B cell (primary cell): ENCODE measurements around the gene PI4K2B. TPM values are rescaled to one million over a fixed set of nuclear protein-coding genes. Genes with fewer than 3 reads are reported as not detected.

Experiments
- ATAC-seq: fragments of 200-7000 bp; cut with Tn5 transposase; one replicate; pipeline ENCODE4 v1.10.0; 2021; ENCODE audit warnings: low read depth, mild to moderate bottlenecking, moderate number of reproducible peaks, moderate library complexity
- CTCF ChIA-PET: fragments of 350-600 bp; sonication (Branson Sonifier 250); formaldehyde crosslinking; loops from one replicate; lab custom pipeline; 2021; ENCODE audit warnings: antibody characterized with exemption, inconsistent platforms; lab: Charles Lee
- POLR2A ChIA-PET: fragments of 350-600 bp; sonication (Branson Sonifier 250); formaldehyde crosslinking; loops from one replicate; lab custom pipeline; 2021; ENCODE audit warnings: antibody characterized with exemption; lab: Charles Lee
- DNase-seq: peaks from one replicate; pipeline ENCODE4 v3.0.0; 2013
- H2AFZ ChIP-seq: 2 replicates; pipeline ENCODE4 v1.6.1; 2012; ENCODE audit warnings: mild to moderate bottlenecking, low read depth, low read length; ENCODE audit not compliant: insufficient read depth, poor library complexity, severe bottlenecking
- H3K27ac ChIP-seq, 2 donors: 1 replicate in 1 of 2; 2 replicates in 1 of 2; pipeline ENCODE4 v1.5.1; 2012 to 2013; ENCODE audit warnings: low read length in 2 of 2, mild to moderate bottlenecking in 2 of 2, moderate library complexity in 1 of 2
- H3K27me3 ChIP-seq, 4 experiments: fragments of 200-600 bp in 1 of 4; sonication (generic) in 1 of 4; replicated peaks in 1 of 4; 1 replicate in 2 of 4; 2 replicates in 2 of 4; pipeline versions ENCODE4 v1.6.1 to v1.7.0; 2013 to 2016; ENCODE audit warnings: low read length in 3 of 4, mild to moderate bottlenecking in 2 of 4, mixed read lengths in 1 of 4, moderate library complexity in 1 of 4; ENCODE audit not compliant: insufficient read depth in 4 of 4, control insufficient read depth in 3 of 4; ENCODE audit errors: control extremely low read depth in 1 of 4
- H3K36me3 ChIP-seq, 2 experiments: replicated peaks in 1 of 2; 1 replicate in 1 of 2; 2 replicates in 1 of 2; pipeline versions ENCODE4 v1.6.1 to v1.7.1; 2013; ENCODE audit warnings: low read length in 1 of 2; ENCODE audit not compliant: insufficient read depth in 2 of 2, control insufficient read depth in 1 of 2; ENCODE audit errors: control extremely low read depth in 1 of 2, extremely low read depth in 1 of 2
- H3K4me1 ChIP-seq, 2 donors: fragments of 200-600 bp in 1 of 2; sonication (generic) in 1 of 2; 1 replicate in 1 of 2; 2 replicates in 1 of 2; pipeline versions ENCODE4 v1.5.1 to v1.6.1; 2013 to 2017; ENCODE audit warnings: low read length in 2 of 2; ENCODE audit not compliant: control insufficient read depth in 2 of 2, insufficient read depth in 2 of 2
- H3K4me2 ChIP-seq: replicated peaks from 2 replicates; pipeline ENCODE3; 2012; ENCODE audit warnings: mild to moderate bottlenecking, low read depth, low read length; ENCODE audit not compliant: poor library complexity, severe bottlenecking
- H3K4me3 ChIP-seq, 5 experiments: fragments of 200-600 bp in 1 of 5; sonication (generic) in 1 of 5; 1 replicate in 3 of 5; 2 replicates in 2 of 5; pipeline versions ENCODE4 v1.5.1 to v1.7.0; 2011 to 2016; ENCODE audit warnings: low read length in 4 of 5, mild to moderate bottlenecking in 4 of 5, low read depth in 2 of 5, control low read depth in 1 of 5, moderate library complexity in 1 of 5; ENCODE audit not compliant: insufficient read depth in 1 of 5; ENCODE audit errors: control extremely low read depth in 1 of 5, extremely low read depth in 1 of 5
- H3K79me2 ChIP-seq: fragments of 200-600 bp; sonication (generic); one replicate; pipeline ENCODE4 v1.6.0; 2016; ENCODE audit warnings: low read length; ENCODE audit not compliant: control insufficient read depth, insufficient read depth
- H3K9ac ChIP-seq: fragments of 200-600 bp; sonication (generic); 2 replicates; pipeline ENCODE4 v1.6.1; 2017; ENCODE audit warnings: mild to moderate bottlenecking, low read length, moderate library complexity
- H3K9me3 ChIP-seq, 3 donors: one replicate each; pipeline versions ENCODE4 v1.6.1 to v1.7.1; 2013; ENCODE audit warnings: low read length in 2 of 3; ENCODE audit not compliant: control insufficient read depth in 2 of 3, insufficient read depth in 1 of 3; ENCODE audit errors: control extremely low read depth in 1 of 3
- H4K20me1 ChIP-seq: 2 replicates; pipeline ENCODE4 v1.6.0; 2012; ENCODE audit warnings: mild to moderate bottlenecking, low read length; ENCODE audit not compliant: insufficient read depth, control insufficient read depth, poor library complexity, severe bottlenecking
- H3K27ac Mint-ChIP-seq: one replicate; pipeline ENCODE4 v1.8.0; 2021; ENCODE audit warnings: mixed read lengths
- H3K27me3 Mint-ChIP-seq: one replicate; pipeline ENCODE4 v1.8.0; 2021; ENCODE audit warnings: mixed read lengths
- H3K4me1 Mint-ChIP-seq: one replicate; pipeline ENCODE4 v1.8.0; 2021; ENCODE audit warnings: mixed read lengths
- H3K4me3 Mint-ChIP-seq: one replicate; pipeline ENCODE4 v1.8.0; 2021; ENCODE audit warnings: mixed read lengths
- H3K9me3 Mint-ChIP-seq: one replicate; pipeline ENCODE4 v1.8.0; 2022; ENCODE audit warnings: mixed read lengths; ENCODE audit not compliant: insufficient read depth
- CTCF ChIP-seq: fragments of 200-600 bp; IDR thresholded peaks from one replicate; pipeline ENCODE4 v1.8.0; 2022; ENCODE audit warnings: antibody characterized with exemption, mild to moderate bottlenecking
- EZH2 ChIP-seq: IDR thresholded peaks from 2 replicates; pipeline ENCODE4 v1.6.1; 2012; ENCODE audit warnings: borderline replicate concordance, low read depth, mild to moderate bottlenecking, moderate library complexity, low read length; ENCODE audit not compliant: insufficient read depth, poor library complexity, severe bottlenecking
- WGBS: methylation state at CpG from one replicate; pipeline ENCODE4 v1.1.5; 2013; ENCODE audit warnings: missing lambda C conversion rate; ENCODE audit not compliant: insufficient coverage; 5-methylcytosine and 5-hydroxymethylcytosine counted together
- intact Hi-C: fragments of 100-400 bp; cut with micrococcal nuclease; formaldehyde crosslinking; loops from one replicate; pipeline ENCODE4 v1.10.0; 2022
- polyA plus RNA-seq: library from polyadenylated mRNA; depleted of rRNA; stranded (reverse); fragments of >200 nt; gene quantifications from 2 replicates; pipeline ENCODE4 v1.2.3, GENCODE V29; 2012
- total RNA-seq, 2 donors: library from RNA; stranded (reverse); fragments of 120-200 nt in 1 of 2; gene quantifications; 1 replicate in 1 of 2; 2 replicates in 1 of 2; pipeline versions ENCODE4 v1.2.3 to v1.2.4, GENCODE V29; 2013 to 2022

PI4K2B gene
- total and polyA plus RNA-seq, 2 donors (not counting 1 experiment from before 2014, with no cell fraction given), result 3.8 to 13.7 TPM

- H2AFZ ChIP-seq, result no peak overlapping the region
- H3K4me1 ChIP-seq, result no peaks in the 10 kb centered on the region
- no peak overlapping the region for H3K27ac ChIP-seq
- ChIA-PET POLR2A (no interaction called here), CTCF (no interaction called here)
- DNase-seq, result no peak
- Mint-ChIP-seq H3K4me1 (peaks cover 9% of the 10 kb centered on the region), H3K9me3 (no peaks in the 10 kb centered on the region), H3K27ac (no peak overlapping the region), H3K27me3 (peaks cover 11% of the 10 kb centered on the region), H3K4me3 (no peak overlapping the region)
- intact Hi-C loops, result no loop called here
- TF ChIP-seq CTCF (no peak), EZH2 (no peak)
- WGBS, result 0% methylated on average over 1 of the region's 5 CpGs
- H3K79me2 ChIP-seq, result no peaks in the 10 kb centered on the region
- H4K20me1 ChIP-seq, result no peaks in the 10 kb centered on the region
- H3K9ac ChIP-seq, result no peak overlapping the region
- no peak for ATAC-seq
- H3K36me3 ChIP-seq, result no peaks in the 10 kb centered on the region
- H3K27me3 ChIP-seq, result no peaks in the 10 kb centered on the region
- no peaks in the 10 kb centered on the region for H3K9me3 ChIP-seq
- no peak overlapping the region for H3K4me2 ChIP-seq
- H3K4me3 ChIP-seq, result no peak overlapping the region
These were observed 63.9 kb downstream of the PI4K2B start for GRCh38 chr4:25297528-25298242.

- no peaks in the 10 kb centered on the region for H3K79me2 ChIP-seq
- no peaks in the 10 kb centered on the region for H3K9me3 ChIP-seq
- no peak overlapping the region for H3K4me3 ChIP-seq
- ChIA-PET POLR2A (no interaction called here), CTCF (interaction anchor here (1.5 to 1.7 kb wide), 2 partner anchors 9 to 12 kb away, joined by 4 to 10 read pairs; partner anchors contain the start of gene ZCCHC4)
- H3K4me3 Mint-ChIP-seq, result no peak overlapping the region
- no peaks in the 10 kb centered on the region for H3K9me3 Mint-ChIP-seq
- intact Hi-C loops, result no loop called here
- H3K9ac ChIP-seq, result no peak overlapping the region
- H3K27ac Mint-ChIP-seq, result no peak overlapping the region
- H3K36me3 ChIP-seq, result no peaks in the 10 kb centered on the region
- no peak overlapping the region for H3K27ac ChIP-seq
- H3K27me3 Mint-ChIP-seq, result peaks cover 16% of the 10 kb centered on the region
- DNase-seq (no peak), ATAC-seq (no peak)
- H4K20me1 ChIP-seq, result no peaks in the 10 kb centered on the region
- H3K27me3 ChIP-seq, result no peaks in the 10 kb centered on the region
- peaks cover 9% of the 10 kb centered on the region for H3K4me1 Mint-ChIP-seq
- 74% methylated on average over 8 of the region's 10 CpGs for WGBS
- no peaks in the 10 kb centered on the region for H3K4me1 ChIP-seq
- no peak for TF ChIP-seq CTCF
- no peak for TF ChIP-seq EZH2
- no peak overlapping the region for H2AFZ ChIP-seq
- H3K4me2 ChIP-seq, result no peak overlapping the region
These were observed 65.8 kb downstream of the PI4K2B start for GRCh38 chr4:25299476-25300203.
